ENCODE data around the gene MFAP4. TPM values are rescaled to one million over a fixed set of nuclear protein-coding genes. Genes with fewer than 3 reads are reported as not detected.
A peak's percentile ranks its signal among the peaks of the same experiment; 100 is the strongest.

MFAP4 gene
- total RNA-seq, 1 donor from 2014 or later: under 0.01 TPM

- DNase-seq (ENCODE audit: low read depth in 2 of 2): no peak
Measured at GRCh38 chr17:19348081-19348650, 38.8 kb downstream of the MFAP4 start.

DNA sequence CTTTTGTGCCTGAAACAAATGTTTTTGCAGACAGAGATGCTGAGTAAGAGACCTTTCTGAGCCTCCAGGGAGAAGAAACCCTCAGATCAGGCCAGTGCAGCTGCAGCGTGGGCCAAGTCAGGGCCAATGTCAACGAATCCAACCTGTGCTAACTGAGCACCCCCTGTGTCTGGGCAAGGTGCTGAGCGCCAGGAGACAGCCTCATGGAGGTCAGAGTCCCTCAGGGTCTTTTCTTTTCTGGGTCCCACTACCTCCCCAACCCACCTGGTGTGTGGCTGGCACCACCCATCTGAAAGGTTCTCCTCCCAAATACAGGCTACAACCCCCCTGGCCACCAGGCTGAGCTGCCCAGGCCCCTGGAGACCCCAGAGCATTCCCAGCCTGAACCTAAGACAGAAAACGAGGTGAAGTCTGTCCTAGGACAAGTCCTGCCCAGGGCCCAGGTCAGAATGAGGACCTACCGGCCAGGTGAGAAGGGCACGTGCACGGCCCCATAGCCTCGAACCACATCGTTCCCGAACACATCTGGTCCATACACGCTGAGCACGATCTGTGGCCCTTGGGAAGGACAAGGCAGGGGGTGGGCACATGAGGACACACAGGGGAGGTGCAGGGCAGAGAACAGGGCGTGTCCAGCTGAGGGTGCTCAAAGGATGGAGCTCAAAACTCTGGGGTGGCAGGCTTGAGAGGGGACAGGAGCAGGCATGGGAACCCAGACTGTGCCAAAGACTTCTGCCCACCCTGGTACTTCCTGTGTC is 39.5 kb downstream of the MFAP4 start:
- DNase-seq (ENCODE audit: low read depth in 2 of 2): no peak

GRCh38 chr17:19346351-19347255 is 40.4 kb downstream of the MFAP4 start:
- peak; percentile 42 to 77 for DNase-seq (ENCODE audit: low read depth in 2 of 2)

DNA sequence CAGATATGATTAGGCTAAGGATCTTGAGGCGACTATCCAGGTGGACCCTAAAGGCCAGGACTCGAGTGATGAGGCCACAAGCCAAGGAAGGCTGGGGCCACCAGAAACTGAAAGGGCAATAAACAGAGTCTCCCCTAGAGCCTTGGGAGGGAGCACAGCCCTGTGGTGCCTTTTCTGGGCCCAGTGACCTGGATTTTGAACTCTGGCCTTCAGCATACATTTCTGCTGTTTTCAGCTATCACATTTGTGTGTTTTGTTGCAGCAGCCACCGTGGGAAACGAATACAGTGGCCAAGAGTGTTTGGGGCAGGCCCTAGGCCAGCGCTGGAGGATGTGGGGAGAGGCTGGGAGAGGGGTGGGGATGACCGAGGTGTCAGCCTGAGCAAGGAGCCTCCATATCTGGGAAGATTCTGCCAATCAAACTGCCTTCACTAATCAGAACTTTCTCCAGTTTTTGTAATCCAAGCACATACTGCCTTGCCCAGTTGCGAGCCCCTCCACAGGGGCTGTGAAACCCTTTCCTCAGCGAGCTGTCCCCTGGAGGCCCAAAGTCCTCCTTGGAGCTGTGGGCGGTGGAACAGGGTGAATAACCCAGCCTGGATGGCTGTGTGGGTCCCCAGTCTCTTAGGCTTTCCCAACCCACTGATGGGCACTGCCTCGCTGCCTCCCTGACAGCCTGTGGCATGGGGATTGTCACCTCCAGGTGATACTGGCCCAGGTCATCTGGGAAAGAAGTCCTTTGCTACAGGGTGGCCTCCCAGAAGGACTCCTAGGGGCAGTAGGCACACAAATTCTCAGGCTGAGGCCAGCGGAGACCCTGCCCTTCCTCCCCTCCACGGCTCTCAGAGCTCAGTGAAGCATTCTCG is 41.3 kb downstream of the MFAP4 start:
- DNase-seq (ENCODE audit: low read depth in 2 of 2): no peak

DNA sequence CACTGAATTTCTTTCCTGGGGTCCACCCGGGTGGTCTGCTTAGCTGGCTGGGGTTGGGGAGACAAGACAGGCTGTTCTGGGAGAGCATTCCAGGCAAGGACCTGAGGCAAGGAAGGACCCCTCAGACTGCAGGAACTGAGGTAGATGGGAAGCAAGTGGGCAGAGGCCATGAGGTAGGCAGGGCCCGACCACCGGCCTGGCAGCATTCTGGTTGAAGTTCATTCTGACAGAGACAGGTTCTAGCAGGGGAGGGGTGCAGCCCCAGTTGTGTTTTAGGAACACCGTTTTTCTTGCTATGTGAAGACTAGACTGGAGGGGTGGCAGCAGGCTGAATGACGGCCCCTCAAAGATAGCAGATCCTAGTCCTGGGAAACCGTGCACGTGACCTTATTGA is 41.9 kb downstream of the MFAP4 start:
- no peak for DNase-seq (ENCODE audit: low read depth in 2 of 2)

DNA sequence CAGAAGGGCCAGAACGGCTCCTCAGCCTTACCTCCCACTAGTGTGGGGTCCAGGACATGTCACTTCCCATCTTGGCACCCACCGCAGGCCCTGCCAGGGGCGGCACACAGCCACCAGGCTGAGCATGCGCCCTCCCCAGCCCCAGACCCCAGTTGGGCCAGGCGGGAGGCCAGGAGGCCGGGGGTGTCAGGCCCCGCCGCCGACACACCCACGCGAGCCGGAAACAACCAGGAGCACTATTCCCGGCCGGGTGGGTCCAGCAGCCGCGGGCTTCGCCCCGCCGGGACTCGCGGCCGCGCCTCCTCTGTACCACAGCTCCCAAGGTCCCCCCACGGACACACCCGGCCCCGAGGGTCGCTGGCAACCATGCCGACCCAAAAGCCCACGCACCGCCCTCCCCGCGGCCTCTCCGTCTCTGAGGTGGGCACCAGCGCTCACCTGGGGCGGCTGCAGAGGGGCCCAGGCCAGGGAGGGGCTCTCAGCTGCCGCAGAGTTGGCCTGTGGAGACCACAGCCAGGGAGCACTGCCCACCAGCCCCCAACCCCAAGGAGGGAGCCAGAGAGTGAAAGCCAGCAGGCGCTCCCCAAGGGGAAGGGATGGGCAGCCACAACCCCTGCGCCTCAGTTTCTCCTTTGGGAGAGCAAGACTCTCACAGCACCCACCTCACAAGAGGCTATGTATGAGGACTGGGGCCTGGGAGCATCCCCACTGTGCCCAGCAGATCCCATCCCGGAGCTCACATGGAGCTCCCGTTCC is 42.5 kb downstream of the MFAP4 start:
- DNase-seq (ENCODE audit: low read depth in 2 of 2): no peak

DNA sequence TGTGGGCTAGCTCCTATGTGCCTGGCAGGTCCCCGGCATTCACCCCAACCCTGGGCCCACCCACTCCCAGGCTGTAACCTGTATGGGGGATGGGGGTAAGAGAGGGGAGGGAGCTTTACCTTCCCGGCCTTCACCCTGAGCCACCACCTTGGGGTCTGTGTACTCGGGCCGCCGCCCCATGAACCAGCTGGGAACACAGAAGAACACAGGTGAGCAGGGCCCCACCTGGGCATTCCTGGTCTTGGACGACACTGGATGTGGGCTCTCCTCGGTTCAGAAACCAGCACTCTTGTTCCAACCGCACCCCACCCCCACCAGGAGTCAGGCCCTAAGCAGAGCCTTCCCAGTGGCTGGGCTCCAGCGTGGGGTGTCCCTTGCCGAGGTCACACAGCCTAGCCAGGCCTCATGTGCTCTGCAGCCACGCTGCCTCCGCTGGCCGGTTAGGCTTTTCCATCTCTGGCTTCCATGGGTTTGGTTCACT is 43.3 kb downstream of the MFAP4 start:
- no peak for DNase-seq (ENCODE audit: low read depth in 2 of 2)

GRCh38 chr17:19343256-19343630 is 43.7 kb downstream of the MFAP4 start:
- no peak for DNase-seq (ENCODE audit: low read depth in 2 of 2)

DNA sequence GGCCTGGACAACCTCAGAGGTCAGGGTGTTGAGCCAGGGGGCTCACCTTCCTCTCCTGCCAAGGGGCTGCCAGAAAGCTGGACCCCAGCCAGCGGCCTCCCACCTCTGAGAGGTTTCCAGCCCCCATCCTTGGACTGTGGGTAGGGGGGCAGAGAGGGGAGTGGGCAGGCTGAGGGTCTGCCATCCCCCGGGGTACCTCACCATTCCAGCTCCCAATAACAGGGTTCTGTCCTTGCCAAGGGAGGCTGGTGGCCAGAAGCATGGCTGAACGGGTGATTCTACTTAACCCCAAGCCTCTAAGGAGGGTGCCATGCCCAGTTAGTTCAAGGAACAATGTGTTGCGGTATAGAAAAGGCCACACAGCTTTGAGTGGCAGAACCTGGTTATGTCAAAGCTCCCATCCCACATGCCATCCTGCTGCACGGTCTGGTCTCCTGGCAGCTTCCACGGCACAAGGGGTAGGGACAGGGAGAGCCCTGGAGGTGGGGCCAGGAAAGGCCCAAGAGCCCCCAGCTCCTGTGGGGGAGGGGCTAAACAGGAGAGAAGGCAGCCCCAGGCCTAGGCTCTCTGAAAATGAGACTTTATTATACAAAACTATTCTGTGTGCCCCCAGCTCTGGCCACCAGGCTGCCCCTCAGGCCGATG is 44.3 kb downstream of the MFAP4 start:
- DNase-seq (ENCODE audit: low read depth in 2 of 2): no peak

DNA sequence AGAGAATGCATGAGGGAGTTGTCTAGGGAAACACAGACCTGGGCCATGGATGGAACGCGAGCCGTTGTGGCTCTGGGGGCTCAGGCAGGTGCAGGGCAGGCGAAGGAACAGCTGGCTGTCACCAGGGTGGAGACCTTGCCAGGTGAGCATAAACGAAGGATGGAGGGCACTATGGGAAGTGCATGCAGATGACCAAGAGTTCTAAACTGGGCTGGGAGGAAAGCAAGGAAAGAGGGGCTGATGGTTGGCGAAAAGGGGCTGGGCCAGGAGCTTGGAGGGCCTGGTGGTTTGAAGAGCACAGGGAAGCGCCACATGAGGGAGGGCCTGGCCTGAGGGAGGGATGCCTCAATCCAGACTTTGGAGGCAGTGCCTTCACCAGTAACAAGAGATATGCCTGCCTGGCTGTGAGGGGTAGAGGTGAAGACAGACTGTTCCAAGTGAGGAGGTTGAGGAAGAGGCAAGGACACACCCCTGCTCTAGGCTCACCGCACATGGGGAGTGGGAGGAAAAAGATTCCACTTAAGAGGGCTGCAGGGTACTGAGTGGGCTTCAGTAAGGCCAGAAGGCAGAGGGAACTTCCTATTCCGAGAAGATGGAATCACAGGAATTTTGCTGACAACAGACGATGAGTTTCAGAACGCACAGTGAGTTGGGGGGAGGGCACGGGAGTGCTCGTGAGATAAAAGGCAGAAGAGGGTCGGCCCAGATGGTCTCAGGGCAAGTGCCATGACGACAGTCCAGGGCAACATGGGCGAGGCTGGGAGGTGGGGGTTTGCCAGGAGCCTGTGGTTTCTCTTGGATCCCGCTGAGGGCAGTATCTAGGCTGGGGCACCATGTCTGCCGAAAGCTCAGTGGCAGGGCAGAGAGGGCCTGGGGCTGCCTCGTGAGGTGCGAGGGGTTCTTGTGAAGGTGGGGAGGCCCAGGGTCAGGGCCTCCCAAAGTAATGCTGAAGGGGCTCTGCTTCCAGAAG is 45.1 kb downstream of the MFAP4 start:
- no peak for DNase-seq (ENCODE audit: low read depth in 2 of 2)

DNA sequence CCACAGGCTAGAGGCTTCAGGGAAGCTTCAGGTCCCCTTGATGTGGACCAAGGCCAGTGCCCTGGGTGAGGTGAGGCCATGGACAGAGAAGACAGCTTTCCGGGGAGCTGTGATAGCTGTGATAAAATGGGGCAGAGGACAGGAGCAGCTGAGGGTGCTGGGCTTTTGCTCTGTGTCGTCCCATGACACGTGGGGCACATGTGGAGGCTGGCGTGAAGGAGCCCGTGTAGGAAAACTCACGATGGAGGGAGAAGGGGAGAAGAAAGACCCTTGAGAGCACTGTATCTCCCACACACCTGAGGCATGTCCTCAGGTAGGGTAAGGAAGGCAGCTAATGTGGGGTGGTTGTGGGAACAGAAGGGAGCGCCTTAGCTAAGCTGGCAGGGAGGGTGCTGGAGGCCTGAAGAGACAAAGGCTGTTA is 45.8 kb downstream of the MFAP4 start:
- DNase-seq (ENCODE audit: low read depth in 2 of 2): no peak

GRCh38 chr17:19339341-19339815 is 47.6 kb downstream of the MFAP4 start:
- DNase-seq (ENCODE audit: low read depth in 2 of 2): no peak

DNA sequence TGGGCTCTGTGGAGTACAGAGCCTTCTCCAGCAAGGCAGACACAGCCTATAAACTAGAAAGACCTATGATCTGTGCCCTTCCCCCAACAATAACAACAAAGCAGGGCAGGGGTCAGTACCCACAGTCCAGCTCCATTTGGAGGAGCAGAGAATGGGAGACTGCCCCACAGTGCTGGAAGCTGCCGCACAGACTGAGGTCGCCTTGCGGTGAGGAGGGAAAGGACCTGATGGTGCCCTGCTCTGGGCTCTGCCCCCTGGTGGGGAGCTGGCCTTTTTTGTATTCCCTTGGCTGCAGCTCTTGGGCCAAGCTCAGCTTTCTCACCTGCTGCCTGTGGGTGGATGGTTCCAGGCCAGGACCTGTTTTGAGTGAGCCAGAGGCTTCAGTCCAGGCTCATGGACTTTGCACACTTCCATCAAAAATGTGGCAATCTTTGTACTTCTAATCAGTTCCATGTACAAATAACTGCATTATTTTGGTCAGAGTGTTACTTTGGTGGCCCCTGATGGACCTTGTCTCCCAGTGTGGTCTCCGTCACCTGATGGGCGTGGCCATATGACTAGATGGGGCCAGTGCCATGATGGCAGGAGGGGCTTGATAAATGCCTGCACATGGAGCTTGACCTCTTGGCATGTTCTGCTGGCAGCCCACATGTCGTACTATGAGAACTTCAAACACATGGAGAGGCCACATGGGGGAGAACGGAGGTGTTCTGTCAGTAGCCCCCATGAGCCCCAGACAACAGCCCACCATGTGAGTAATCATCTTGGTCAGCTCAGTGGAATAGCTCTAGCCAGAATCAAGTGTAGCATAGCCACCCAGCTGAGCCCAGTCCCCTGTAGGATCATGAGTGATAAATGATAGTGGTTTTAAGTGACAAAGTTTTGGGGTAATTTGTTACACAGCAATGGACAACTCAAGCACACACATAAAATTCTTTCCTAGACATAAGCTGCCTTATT is 48.7 kb downstream of the MFAP4 start:
- DNase-seq (ENCODE audit: low read depth in 2 of 2): peak; percentile 75 to 78

DNA sequence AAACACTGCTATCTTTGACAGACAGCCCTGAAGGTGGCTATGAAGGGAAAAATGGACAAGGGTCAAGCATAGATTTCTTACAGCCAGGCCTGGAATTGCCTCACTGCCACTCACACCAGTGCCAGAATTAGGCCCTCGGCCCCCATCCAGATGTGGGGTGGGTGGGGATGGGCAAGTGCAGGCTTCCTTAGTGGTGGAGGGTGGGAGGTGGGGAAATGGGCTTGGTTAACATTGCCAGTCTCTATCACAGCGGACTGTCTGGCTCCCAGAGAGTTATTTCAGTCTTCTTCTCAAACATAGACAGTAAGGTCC is 49.3 kb downstream of the MFAP4 start:
- DNase-seq (ENCODE audit: low read depth in 2 of 2): no peak

- DNase-seq (ENCODE audit: low read depth in 2 of 2): peak in 1 of 2 donors; percentile 74
Measured at GRCh38 chr17:19336938-19337711, 49.9 kb downstream of the MFAP4 start.

- no peak for DNase-seq (ENCODE audit: low read depth in 2 of 2)
Measured at GRCh38 chr17:19335951-19336631, 50.9 kb downstream of the MFAP4 start.
